T-cell (primary cell): ENCODE measurements around the gene TARS1. TPM values are rescaled to one million over a fixed set of nuclear protein-coding genes. Genes with fewer than 3 reads are reported as not detected.

Source experiments
- ATAC-seq, 4 experiments: fragments of 200-7000 bp in 3 of 4; fragments of 150-1000 bp in 1 of 4; cut with Tn5 transposase; replicated peaks in 1 of 4; 1 replicate in 3 of 4; 2 replicates in 1 of 4; pipeline ENCODE4 v1.10.0; 2021; ENCODE audit warnings: moderate library complexity in 3 of 4, mild to moderate bottlenecking in 2 of 4, moderate number of reproducible peaks in 1 of 4
- CTCF ChIA-PET, 2 donors: fragments of 300-600 bp; sonication (Branson Sonifier 250); formaldehyde crosslinking; loops; one replicate each; lab custom pipeline; 2022; ENCODE audit warnings: antibody characterized with exemption in 2 of 2; lab: Charles Lee
- POLR2A ChIA-PET, 2 donors: fragments of 300-600 bp; sonication (Branson Sonifier 250); formaldehyde crosslinking; loops; one replicate each; lab custom pipeline; 2022; ENCODE audit warnings: antibody characterized with exemption in 2 of 2; lab: Charles Lee
- DNase-seq, 35 experiments: peaks; one replicate each; pipeline versions ENCODE4 v3.0.0 to v3.0.0-alpha.2; 2013 to 2023
- H3K27ac ChIP-seq: one replicate; pipeline ENCODE4 v1.5.1; 2013; ENCODE audit warnings: low read length
- H3K27me3 ChIP-seq, 2 experiments: replicated peaks in 1 of 2; 1 replicate in 1 of 2; 2 replicates in 1 of 2; pipeline versions ENCODE4 v1.6.1 to v1.7.0; 2013; ENCODE audit warnings: low read length in 1 of 2, mixed read lengths in 1 of 2; ENCODE audit not compliant: control insufficient read depth in 2 of 2, insufficient read depth in 2 of 2; ENCODE audit errors: extremely low read depth in 1 of 2
- H3K36me3 ChIP-seq, 2 donors: 1 replicate in 1 of 2; 2 replicates in 1 of 2; pipeline versions ENCODE4 v1.6.1 to v1.7.0; 2013; ENCODE audit warnings: low read length in 1 of 2; ENCODE audit not compliant: control insufficient read depth in 2 of 2, insufficient read depth in 1 of 2; ENCODE audit errors: extremely low read depth in 1 of 2
- H3K4me1 ChIP-seq, 2 experiments: 1 replicate in 1 of 2; 2 replicates in 1 of 2; pipeline versions ENCODE4 v1.6.1 to v1.7.0; 2013; ENCODE audit warnings: low read length in 2 of 2, mixed read lengths in 1 of 2; ENCODE audit not compliant: insufficient read depth in 2 of 2, control insufficient read depth in 1 of 2; ENCODE audit errors: extremely low read depth in 1 of 2
- H3K4me3 ChIP-seq, 2 donors: 1 replicate in 1 of 2; 2 replicates in 1 of 2; pipeline versions ENCODE4 v1.5.1 to v1.7.0; 2013; ENCODE audit warnings: mild to moderate bottlenecking in 2 of 2, low read length in 1 of 2, moderate library complexity in 1 of 2; ENCODE audit not compliant: control insufficient read depth in 1 of 2; ENCODE audit errors: extremely low read depth in 1 of 2
- H3K9me3 ChIP-seq: 2 replicates; pipeline ENCODE4 v1.7.0; 2013
- H3K27ac Mint-ChIP-seq, 2 donors: one replicate each; pipeline ENCODE4 v1.8.0; 2020 to 2021; ENCODE audit warnings: mild to moderate bottlenecking in 2 of 2, mixed read lengths in 2 of 2
- H3K27me3 Mint-ChIP-seq, 2 donors: one replicate each; pipeline ENCODE4 v1.8.0; 2021 to 2022; ENCODE audit warnings: mixed read lengths in 2 of 2
- H3K36me3 Mint-ChIP-seq: one replicate; pipeline ENCODE4 v1.8.0; 2021; ENCODE audit warnings: mixed read lengths
- H3K4me1 Mint-ChIP-seq, 3 donors: one replicate each; pipeline ENCODE4 v1.8.0; 2020 to 2022; ENCODE audit warnings: mixed read lengths in 3 of 3, mild to moderate bottlenecking in 1 of 3
- H3K4me3 Mint-ChIP-seq, 3 donors: one replicate each; pipeline ENCODE4 v1.8.0; 2020 to 2022; ENCODE audit warnings: mild to moderate bottlenecking in 3 of 3, mixed read lengths in 3 of 3, moderate library complexity in 3 of 3
- H3K9me3 Mint-ChIP-seq, 3 donors: one replicate each; pipeline ENCODE4 v1.8.0; 2020 to 2022; ENCODE audit warnings: mixed read lengths in 3 of 3
- WGBS: methylation state at CpG from one replicate; pipeline ENCODE4 v1.1.5; 2013; ENCODE audit warnings: missing lambda C conversion rate; ENCODE audit not compliant: insufficient coverage; 5-methylcytosine and 5-hydroxymethylcytosine counted together
- total RNA-seq, 35 experiments: library from RNA in 6 of 35; stranded (reverse) in 6 of 35; fragments of 120-200 nt in 1 of 35; gene quantifications; one replicate each; pipeline versions ENCODE4 v1.2.1 to v1.2.4 and lab custom pipeline; 2013 to 2026

TARS1 gene
- total RNA-seq, 5 donors from 2014 or later (not counting 1 experiment from before 2014, with no cell fraction given): 26.7 to 134 (median 119) TPM

DNA sequence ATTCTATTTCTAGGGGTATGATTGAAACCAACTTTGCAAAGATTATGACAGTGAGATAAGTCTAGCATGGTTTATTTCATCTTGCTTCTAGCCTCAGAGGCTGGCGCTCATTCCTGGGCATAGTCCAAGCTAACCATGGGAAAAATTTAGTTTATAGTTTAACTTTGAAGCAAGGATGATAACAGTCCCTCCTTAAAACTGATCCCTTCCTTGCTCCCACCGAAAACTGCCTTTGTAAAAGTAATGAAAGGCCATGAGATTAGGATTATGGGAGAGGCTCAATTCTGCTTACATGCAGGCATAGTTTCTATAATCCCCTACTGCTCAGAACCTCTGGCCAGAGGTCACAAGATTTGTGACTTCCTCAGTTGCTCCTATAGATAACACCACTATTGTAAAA, 75.7 kb downstream of the TARS1 start:
- no CpG with 5 or more reads among the region's 2 CpGs for WGBS
- Mint-ChIP-seq H3K4me3 (no peak overlapping the region), H3K4me1 (no peaks in the 10 kb centered on the region), H3K27me3 (peaks cover 0 to 5% of the 10 kb centered on the region in 2 donors), H3K9me3 (peaks cover 0 to 4% (median 3%) of the 10 kb centered on the region in 3 donors), H3K27ac (no peak overlapping the region), H3K36me3 (no peaks in the 10 kb centered on the region)
- Histone ChIP-seq H3K27me3 (no peaks in the 10 kb centered on the region), H3K27ac (no peak overlapping the region), H3K4me3 (no peak overlapping the region), H3K4me1 (no peaks in the 10 kb centered on the region), H3K9me3 (no peaks in the 10 kb centered on the region), H3K36me3 (no peaks in the 10 kb centered on the region)
- DNase-seq: no peak
- ChIA-PET POLR2A (no interaction called here), CTCF (no interaction called here)
- no peak for ATAC-seq
